COLO829 (cell line): ENCODE measurements around the gene TENM4.
"Not testable (repeated sequence)": the region's sequence is repeated elsewhere in the genome, so short reads cannot be mapped to it uniquely, and the experiment has no call there.

Experiments
- DNase-seq: peaks from one replicate; pipeline ENCODE4 v3.0.0; 2012; ENCODE audit warnings: low spot score

The TENM4 gene

DNA sequence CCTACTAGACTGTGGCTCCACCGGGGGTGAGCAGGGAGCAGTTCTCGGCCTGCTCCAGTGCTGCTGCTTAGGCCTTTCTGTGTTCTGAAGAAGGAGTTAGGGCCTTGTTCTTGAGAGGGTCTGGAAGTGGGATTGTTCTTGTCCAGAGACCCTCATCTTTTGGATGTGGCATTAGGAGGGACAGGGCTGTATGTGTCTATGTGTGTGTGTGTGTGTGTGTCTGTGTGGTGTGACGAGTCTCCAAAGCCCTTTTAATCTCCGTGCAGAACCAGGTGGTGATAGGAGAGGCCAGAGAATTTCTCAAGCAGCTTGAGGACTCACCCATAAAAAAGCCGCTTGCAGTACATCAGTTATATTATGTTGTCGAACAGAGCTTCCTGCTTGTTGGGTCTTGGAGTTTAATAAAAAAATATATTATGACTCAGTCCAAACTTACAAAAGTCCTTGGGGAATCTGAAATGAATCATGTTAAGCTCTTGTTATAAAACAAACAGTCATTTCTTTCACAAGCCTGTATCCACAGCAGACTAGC lies 196.5 kb downstream of the TENM4 start:
- peak; percentile 97 for DNase-seq

GRCh38 chr11:79243422-79244210 lies 197.2 kb downstream of the TENM4 start:
- DNase-seq, result no peak

DNA sequence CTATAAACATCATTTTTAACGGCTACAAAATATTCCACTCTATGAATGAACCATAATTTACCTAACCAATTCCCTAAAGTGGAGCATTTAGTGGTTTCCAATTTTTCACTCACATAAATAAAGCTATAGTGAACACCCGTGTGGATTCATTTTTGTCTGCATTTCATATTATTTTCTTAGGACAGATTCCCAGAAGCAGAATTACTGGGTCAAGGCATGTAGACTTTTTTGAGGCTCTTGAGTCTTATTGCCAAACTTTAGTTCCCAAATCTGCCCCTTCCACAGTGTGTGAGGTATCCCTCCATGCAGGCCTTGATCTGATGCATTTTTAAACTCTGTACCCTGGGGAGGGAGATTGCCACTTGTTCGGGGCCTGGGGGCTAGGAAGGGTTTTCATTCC lies 198.2 kb downstream of the TENM4 start:
- no peak for DNase-seq

- no peak for DNase-seq
Measured at GRCh38 chr11:79241852-79242241, 199.0 kb downstream of the TENM4 start.

DNA sequence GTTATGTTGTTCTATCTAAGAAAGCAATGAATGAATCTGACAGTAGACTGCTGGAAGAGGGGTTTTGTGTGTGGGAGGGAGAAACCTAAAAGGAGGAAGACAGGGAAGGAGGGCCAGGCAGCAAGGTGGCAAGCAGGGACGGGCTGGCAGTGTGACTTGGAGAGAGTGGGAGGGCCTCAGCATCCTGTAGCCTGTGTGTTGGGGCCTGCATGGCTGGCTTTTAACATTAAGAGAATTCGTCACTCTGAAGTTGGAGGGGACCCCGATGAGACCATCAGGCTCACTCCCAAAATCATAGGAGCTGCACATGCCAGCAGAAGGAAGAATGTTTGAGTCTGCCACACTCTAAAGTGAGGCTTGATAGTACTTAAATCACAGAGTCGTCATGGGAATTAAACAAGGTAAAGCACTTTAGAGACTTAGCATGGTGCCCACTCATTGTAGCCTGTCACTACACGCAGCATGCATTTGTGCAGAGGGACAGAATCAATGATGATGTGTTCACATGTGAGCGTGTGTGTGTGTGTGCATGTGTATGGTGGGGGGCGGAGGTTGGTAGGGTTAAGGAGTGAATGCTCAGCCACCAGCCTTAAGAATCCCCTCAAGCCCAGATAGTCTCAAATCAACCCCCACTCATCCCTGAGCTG lies 199.5 kb downstream of the TENM4 start:
- no peak for DNase-seq

GRCh38 chr11:79237703-79238102 lies 203.1 kb downstream of the TENM4 start:
- DNase-seq, result no peak

DNA sequence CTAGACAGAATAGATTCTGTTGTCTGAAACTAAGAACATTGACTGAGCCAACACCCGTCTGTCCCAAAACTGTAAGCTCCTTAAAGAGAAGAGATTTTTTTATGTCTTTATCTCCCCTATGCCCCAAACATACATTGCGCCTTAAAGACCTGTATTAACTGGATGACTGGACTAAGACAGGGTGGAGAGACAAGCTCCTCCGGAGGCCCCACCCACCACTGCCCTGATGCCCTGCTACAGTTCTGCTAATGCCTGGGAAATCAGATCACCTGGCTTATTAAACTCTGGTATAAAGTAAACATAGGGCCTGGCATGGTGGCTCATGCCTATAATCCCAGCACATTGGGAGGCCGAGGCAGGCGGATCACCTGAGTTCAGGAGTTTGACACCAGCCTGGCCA lies 203.7 kb downstream of the TENM4 start:
- no peak for DNase-seq

- no peak for DNase-seq
Measured at GRCh38 chr11:79236541-79236971, 204.3 kb downstream of the TENM4 start.

DNA sequence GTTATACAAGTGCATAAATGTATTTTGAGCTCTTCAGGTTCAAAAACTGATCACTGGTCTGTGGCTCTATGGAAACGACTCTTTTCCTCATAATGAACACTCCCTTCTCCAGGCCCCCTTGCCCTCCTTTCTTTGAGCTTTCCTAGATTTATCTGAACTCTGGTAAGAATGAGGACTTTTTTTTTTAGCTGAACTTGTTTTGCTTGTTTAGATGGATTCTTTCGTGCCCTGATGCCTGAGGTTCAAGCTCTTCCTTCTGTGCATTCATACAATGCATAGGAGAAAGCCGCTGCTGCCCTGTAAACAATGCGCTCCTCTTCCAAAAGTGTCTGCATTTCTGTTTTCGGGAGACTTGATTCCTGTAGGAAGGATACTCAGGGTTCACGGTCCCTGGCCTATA lies 205.1 kb downstream of the TENM4 start:
- DNase-seq, result no peak

DNA sequence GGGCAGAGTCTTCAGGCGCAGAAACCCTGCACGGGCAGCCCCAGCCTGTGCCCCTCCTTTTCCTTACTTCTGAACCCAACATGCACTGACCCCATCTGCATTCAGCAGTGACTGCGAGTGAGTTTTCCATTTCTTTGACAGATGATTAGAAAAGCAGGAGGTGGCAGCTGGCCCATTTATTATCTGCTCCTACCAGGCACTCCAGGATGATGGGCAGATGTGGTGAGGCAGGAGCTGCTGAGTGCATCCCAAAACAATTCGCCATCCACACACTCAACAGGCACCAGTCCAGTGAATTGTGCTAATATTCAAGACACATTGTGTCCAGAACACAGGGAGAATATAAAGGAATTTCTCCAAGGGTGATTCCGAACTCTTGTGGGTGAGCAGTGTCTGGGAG lies 208.5 kb downstream of the TENM4 start:
- no peak for DNase-seq

GRCh38 chr11:79229047-79229446 lies 211.8 kb downstream of the TENM4 start:
- DNase-seq, result no peak

GRCh38 chr11:79227767-79228755 lies 212.8 kb downstream of the TENM4 start:
- no peak for DNase-seq

GRCh38 chr11:79227308-79227707 lies 213.5 kb downstream of the TENM4 start:
- DNase-seq, result no peak

GRCh38 chr11:79226126-79226525 lies 214.7 kb downstream of the TENM4 start:
- no peak for DNase-seq

DNA sequence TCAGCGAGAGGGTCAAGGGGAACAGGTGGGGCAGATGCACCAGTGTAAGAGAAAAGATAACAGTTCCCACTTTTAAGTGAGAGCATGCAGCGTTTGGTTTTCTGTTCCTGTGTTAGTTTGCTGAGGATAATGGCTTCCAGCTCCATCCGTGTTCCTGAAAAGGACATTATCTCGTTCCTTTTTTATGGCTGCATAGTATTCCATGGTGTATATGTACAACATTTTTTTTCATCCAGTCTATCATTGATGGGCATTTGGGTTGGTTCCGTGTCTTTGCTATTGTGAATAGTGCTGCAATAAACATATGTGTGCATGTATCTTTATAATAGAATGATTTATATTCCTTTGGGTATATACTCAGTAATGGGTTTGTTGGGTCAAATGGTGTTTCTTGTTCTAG lies 218.7 kb downstream of the TENM4 start:
- DNase-seq, result not testable (repeated sequence)

- no peak for DNase-seq
Measured at GRCh38 chr11:79221444-79222130, 219.2 kb downstream of the TENM4 start.

GRCh38 chr11:79220171-79220570 lies 220.7 kb downstream of the TENM4 start:
- no peak for DNase-seq

GRCh38 chr11:79219186-79220045 lies 221.4 kb downstream of the TENM4 start:
- no peak for DNase-seq

GRCh38 chr11:79212741-79213190 lies 228.1 kb downstream of the TENM4 start:
- DNase-seq, result no peak

GRCh38 chr11:79209540-79210266 lies 231.1 kb downstream of the TENM4 start:
- no peak for DNase-seq
